AG09309 (cell line): ENCODE measurements around the gene SHISA5.

Experiments
- DNase-seq: peaks from one replicate; pipeline ENCODE4 v3.0.0-alpha.2; 2010; ENCODE audit warnings: low read depth
- H3K4me3 ChIP-seq: 2 replicates; pipeline ENCODE4 v1.5.1; 2011; ENCODE audit warnings: mild to moderate bottlenecking, low read depth, low read length, moderate library complexity; ENCODE audit not compliant: control insufficient read depth
- CTCF ChIP-seq: IDR thresholded peaks from 2 replicates; pipeline ENCODE4 v1.5.1; 2011; ENCODE audit warnings: mild to moderate bottlenecking, low read depth, low read length, inconsistent platforms; ENCODE audit not compliant: insufficient read depth, control insufficient read depth; ENCODE audit errors: missing control alignments

Gene SHISA5

GRCh38 chr3:48546203-48546829 is 42.3 kb upstream of the SHISA5 start:
- H3K4me3 ChIP-seq: no peak overlapping the region
- no peak for TF ChIP-seq CTCF
- no peak for DNase-seq

- no peak for DNase-seq
- TF ChIP-seq CTCF: no peak
- H3K4me3 ChIP-seq: no peak overlapping the region
Observed at GRCh38 chr3:48544141-48544540, 40.2 kb upstream of the SHISA5 start.

GRCh38 chr3:48543271-48543866 is 39.4 kb upstream of the SHISA5 start:
- no peak overlapping the region for H3K4me3 ChIP-seq
- TF ChIP-seq CTCF: no peak
- DNase-seq: no peak

- DNase-seq: no peak
- TF ChIP-seq CTCF: no peak
- no peak overlapping the region for H3K4me3 ChIP-seq
Observed at GRCh38 chr3:48538451-48538850, 34.5 kb upstream of the SHISA5 start.

- TF ChIP-seq CTCF: no peak
- DNase-seq: no peak
- no peak overlapping the region for H3K4me3 ChIP-seq
Observed at GRCh38 chr3:48536785-48537184, 32.8 kb upstream of the SHISA5 start.

- no peak for DNase-seq
- no peak for TF ChIP-seq CTCF
- H3K4me3 ChIP-seq: no peak overlapping the region
Observed at GRCh38 chr3:48536116-48536515, 32.1 kb upstream of the SHISA5 start.
